AG08395 (cell line): ENCODE results near the gene BCKDHA.
"Not testable (repeated sequence)": the region's sequence is repeated elsewhere in the genome, so short reads cannot be mapped to it uniquely, and the experiment has no call there.

Source experiments
- DNase-seq: peaks from one replicate; pipeline ENCODE4 v3.0.0; 2012; ENCODE audit warnings: mixed read lengths, low spot score

Gene BCKDHA

DNA sequence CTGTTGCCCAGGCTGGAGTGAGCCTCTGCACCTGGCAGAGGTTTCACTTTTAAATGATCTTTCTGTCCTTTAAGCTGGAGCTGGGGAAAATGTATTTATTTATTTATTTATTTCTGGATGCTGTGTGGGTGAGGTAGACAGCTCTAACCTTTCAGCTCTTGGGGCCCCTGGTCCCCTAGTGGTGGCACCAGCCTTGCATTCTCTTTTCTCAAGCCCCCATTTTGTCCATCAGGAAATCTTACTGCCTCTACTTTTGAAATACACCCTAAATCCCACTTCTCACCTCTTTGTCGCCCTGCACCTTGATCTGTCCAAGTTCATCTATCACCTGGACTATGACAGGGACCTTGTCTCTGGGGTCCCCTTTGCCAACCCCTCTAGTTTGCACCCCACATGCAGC lies 31.5 kb upstream of the BCKDHA start:
- DNase-seq = no peak

GRCh38 chr19:41367848-41368301 lies 29.7 kb upstream of the BCKDHA start:
- DNase-seq = peak; percentile 67

GRCh38 chr19:41369769-41370168 lies 27.8 kb upstream of the BCKDHA start:
- DNase-seq = no peak

DNA sequence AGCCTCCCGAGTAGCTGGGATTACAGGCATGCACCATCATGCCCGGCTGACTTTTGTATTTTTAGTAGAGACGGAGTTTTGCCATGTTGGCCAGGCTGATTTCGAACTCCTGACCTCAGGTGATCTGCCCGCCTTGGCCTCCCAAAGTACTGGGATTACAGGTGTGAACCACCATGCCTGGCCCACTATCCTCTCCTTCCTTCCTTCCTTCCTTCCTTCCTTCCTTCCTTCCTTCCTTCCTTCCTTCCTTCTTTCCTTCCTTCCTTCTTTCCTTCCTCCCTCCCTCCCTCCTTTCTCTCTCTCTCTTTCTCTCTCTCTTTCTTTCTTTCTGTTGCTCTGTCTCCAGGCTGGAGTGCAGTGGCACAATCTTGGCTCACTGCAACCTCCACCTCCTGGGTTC lies 26.5 kb upstream of the BCKDHA start:
- not testable (repeated sequence) for DNase-seq

DNA sequence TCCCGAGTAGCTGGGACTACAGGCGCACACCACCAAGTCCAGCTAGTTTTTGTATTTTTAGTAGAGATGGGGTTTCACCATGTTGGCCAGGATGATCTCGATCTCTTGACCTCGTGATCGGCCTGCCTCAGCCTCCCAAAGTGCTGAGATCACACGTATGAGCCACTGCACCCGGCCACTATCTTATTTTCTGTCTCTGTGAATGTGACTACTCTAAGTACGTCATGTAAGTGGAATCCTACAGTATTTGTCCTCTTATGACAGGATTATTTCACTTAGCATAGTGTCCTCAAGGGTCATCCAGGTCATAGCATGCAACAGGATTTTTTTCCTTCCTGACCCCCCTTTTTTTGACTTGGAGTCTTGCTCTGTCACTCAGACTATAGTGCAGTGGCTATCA lies 26.1 kb upstream of the BCKDHA start:
- no peak for DNase-seq

GRCh38 chr19:41372501-41372900 lies 25.1 kb upstream of the BCKDHA start:
- no peak for DNase-seq

GRCh38 chr19:41373993-41374392 lies 23.6 kb upstream of the BCKDHA start:
- DNase-seq = peak; percentile 84

- no peak for DNase-seq
Observed at GRCh38 chr19:41376241-41376997, 21.2 kb upstream of the BCKDHA start, which contains the start of gene TMEM91. TMEM91 (plus strand) TSS chr19:41376533; CDS start chr19:41378310, 1,777 bp downstream.

DNA sequence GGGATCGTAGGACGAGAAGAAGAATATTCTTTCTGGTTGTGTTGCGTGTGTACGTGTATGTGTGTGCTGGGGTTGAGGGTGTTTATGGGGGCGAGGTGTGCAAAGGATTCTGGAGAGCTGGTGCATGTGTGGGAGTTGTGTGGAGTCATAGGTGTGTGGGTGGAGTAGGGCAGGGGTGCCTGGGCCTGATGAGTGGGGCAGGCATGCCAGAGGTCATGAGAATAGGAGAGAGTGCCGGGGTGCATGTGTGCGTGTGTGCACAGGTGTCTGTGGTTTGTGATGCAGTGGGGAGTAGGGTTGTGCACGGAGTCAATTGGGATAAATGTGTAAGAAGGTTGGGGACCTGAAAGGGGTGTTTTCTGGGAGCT lies 20.6 kb upstream of the BCKDHA start:
- DNase-seq = no peak

DNA sequence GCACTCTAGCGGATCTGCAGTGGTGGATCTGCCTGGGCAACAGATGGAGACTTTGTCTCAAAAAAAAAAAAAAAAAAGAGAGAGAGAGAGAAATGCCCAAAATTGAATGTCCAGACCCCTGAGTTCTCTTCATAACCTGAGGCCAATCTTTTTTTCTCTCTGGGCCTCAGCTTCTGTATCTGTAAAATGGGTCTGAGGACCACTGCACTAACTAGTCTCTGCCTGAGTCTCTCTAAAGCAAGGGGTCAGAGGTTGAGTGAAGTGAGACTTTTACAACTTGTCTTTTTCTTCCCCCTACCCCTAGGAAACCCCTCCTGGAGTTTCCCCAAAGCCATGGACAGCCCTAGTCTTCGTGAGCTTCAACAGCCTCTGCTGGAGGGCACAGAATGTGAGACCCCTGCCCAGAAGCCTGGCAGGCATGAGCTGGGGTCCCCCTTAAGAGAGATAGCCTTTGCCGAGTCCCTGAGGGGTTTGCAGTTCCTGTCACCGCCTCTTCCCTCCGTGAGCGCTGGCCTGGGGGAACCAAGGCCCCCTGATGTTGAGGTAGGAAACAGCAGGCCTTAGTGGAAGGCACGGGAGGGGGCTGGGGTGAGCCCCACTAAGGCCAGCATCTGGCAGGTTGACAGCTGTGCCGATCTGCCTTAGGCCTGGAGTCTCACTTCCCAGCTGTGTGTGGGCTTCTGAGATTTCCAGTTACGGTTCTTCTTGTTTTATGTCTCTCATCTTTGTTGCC lies 19.5 kb upstream of the BCKDHA start:
- no peak for DNase-seq

- DNase-seq = not testable (repeated sequence)
Observed at GRCh38 chr19:41381536-41381935, 16.1 kb upstream of the BCKDHA start.

DNA sequence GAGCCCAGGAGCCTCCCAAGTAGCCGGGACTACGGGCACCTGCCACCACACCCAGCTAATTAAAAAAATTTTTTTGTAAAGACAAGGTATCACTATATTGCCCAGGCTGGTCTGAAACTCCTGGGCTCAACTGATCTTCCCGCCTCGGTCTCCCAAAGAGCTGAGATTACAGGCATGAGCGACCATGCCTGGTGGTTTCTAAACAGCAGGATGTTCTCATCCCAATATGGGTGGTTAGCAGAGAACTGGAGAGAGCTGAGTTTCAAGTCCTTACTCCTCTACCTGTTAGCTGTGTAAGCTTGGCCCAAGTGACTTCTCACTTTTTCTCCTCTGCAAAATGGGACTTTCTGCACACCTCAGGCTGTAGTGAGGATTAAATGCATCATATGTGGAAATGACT lies 13.3 kb upstream of the BCKDHA start:
- DNase-seq = no peak

DNA sequence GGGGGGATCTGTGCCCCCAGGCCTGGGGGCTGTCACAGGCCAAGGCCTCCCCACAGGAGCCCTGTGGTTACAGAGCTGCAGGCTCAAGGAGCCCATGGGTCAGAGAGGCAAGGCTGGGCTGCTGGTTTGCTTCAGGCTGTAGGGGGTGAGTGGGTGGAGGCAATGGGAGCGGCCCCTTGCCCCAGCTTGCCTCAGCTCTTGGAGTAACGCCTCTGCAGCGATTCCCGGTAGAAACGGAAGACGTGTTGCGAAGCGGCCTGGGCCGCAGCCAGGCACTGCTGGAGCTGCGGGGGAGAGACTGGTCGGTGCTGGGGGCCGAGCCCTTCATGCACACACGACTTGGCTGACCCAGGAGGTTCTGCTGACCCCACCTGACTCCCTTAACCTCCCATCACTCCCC lies 11.2 kb upstream of the BCKDHA start:
- no peak for DNase-seq

DNA sequence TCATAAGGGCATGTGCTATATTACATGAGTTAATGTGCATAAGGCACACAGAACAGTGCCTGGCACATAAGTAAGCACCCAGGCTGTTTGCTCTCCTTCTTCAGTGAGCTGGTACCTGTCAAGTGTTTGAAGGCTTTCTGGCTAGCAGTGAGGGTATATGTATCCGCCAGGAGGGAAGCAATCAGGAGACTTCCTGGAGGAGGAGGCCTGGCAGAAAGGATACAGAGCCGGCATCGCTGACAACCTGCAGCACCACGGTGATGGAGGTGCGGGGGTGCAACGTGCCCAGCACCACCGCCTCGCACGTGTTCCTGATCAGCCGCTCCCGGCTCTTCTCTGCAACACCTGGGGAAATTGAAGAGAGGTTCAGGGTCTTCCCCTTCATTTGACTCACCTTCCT lies 6.0 kb upstream of the BCKDHA start:
- DNase-seq = no peak

- DNase-seq = no peak
Observed at GRCh38 chr19:41392775-41393174, 4.8 kb upstream of the BCKDHA start.

GRCh38 chr19:41395355-41395754 lies 2.3 kb upstream of the BCKDHA start:
- no peak for DNase-seq

GRCh38 chr19:41398050-41398418 lies 416 bp downstream of the BCKDHA start:
- DNase-seq = no peak

- DNase-seq = no peak
Observed at GRCh38 chr19:41398598-41398997, 980 bp downstream of the BCKDHA start.

DNA sequence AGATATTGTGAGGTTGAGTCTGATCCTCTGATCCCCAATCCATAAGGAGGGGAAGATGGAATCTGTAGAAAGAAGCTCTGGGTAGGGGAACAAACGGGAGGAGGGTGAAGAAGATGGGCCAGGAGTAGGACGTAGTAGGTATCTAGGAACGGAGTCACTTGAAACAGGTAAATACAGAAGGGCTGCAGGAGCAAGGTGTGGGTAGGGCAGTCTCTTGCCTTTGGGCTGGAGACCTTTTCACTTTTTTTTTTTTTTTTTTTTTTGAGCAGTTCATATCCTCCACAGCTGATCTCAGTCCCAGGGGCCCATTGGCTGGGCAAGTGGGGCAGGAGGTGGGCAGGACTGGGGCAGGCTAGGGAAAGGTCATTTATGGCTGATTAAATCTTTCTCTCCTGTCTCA lies 1.5 kb downstream of the BCKDHA start:
- no peak for DNase-seq

- DNase-seq = no peak
Observed at GRCh38 chr19:41399525-41399924, 1.9 kb downstream of the BCKDHA start.

GRCh38 chr19:41401483-41401882 lies 3.9 kb downstream of the BCKDHA start:
- no peak for DNase-seq

- DNase-seq = no peak
Observed at GRCh38 chr19:41402010-41402409, 4.4 kb downstream of the BCKDHA start.

- no peak for DNase-seq
Observed at GRCh38 chr19:41403181-41403970, 5.8 kb downstream of the BCKDHA start.
